Central memory CD8-positive, alpha-beta T cell (primary cell): ENCODE results near the gene SZT2.

ENCODE experiments used
- ATAC-seq: fragments of 150-1000 bp; cut with Tn5 transposase; replicated peaks from 2 replicates; pipeline ENCODE4 v1.10.0; 2022; ENCODE audit warnings: mild to moderate bottlenecking, moderate FRiP score, moderate number of reproducible peaks; ENCODE audit not compliant: poor library complexity, severe bottlenecking; ENCODE audit errors: extremely low read depth
- DNase-seq, 2 donors: peaks; one replicate each; pipeline ENCODE4 v3.0.0; 2021; ENCODE audit warnings: low spot score in 2 of 2
- H3K27ac Mint-ChIP-seq: one replicate; pipeline ENCODE4 v1.8.0; 2022; ENCODE audit warnings: low read depth, mild to moderate bottlenecking, moderate library complexity, mixed read lengths
- H3K27me3 Mint-ChIP-seq: one replicate; pipeline ENCODE4 v1.8.0; 2022; ENCODE audit warnings: mixed read lengths
- H3K36me3 Mint-ChIP-seq: one replicate; pipeline ENCODE4 v1.8.0; 2022; ENCODE audit warnings: mild to moderate bottlenecking, moderate library complexity, mixed read lengths; ENCODE audit not compliant: insufficient read depth
- H3K4me1 Mint-ChIP-seq: one replicate; pipeline ENCODE4 v1.8.0; 2022; ENCODE audit warnings: mixed read lengths
- H3K4me3 Mint-ChIP-seq: one replicate; pipeline ENCODE4 v1.8.0; 2022; ENCODE audit warnings: mild to moderate bottlenecking, moderate library complexity, mixed read lengths
- H3K9me3 Mint-ChIP-seq: one replicate; pipeline ENCODE4 v1.8.0; 2022; ENCODE audit warnings: mixed read lengths

Gene SZT2

GRCh38 chr1:43437031-43437973, 47.6 kb downstream of the SZT2 start:
- Mint-ChIP-seq H3K36me3 (peaks cover 19% of the 10 kb centered on the region), H3K27ac (peak overlapping the region; percentile 11)

GRCh38 chr1:43438006-43438405, 48.3 kb downstream of the SZT2 start:
- H3K4me1 Mint-ChIP-seq: no peaks in the 10 kb centered on the region

More at GRCh38 chr1:43437031-43437973, 47.6 kb downstream of the SZT2 start:
- no peak for ATAC-seq
- DNase-seq: no peak
- no peaks in the 10 kb centered on the region for H3K9me3 Mint-ChIP-seq
- no peak overlapping the region for H3K4me3 Mint-ChIP-seq
- no peaks in the 10 kb centered on the region for H3K4me1 Mint-ChIP-seq
- no peaks in the 10 kb centered on the region for H3K27me3 Mint-ChIP-seq

GRCh38 chr1:43438576-43438952, 48.9 kb downstream of the SZT2 start:
- H3K27ac Mint-ChIP-seq: no peak overlapping the region
- H3K36me3 Mint-ChIP-seq: peaks cover 18% of the 10 kb centered on the region
- H3K4me3 Mint-ChIP-seq: no peak overlapping the region
- H3K9me3 Mint-ChIP-seq: no peaks in the 10 kb centered on the region
- no peak for DNase-seq
- H3K27me3 Mint-ChIP-seq: no peaks in the 10 kb centered on the region
- H3K4me1 Mint-ChIP-seq: no peaks in the 10 kb centered on the region
- ATAC-seq: no peak

More at GRCh38 chr1:43438006-43438405, 48.3 kb downstream of the SZT2 start:
- Mint-ChIP-seq H3K9me3 (no peaks in the 10 kb centered on the region), H3K27ac (peak overlapping the region; percentile 11), H3K4me3 (no peak overlapping the region), H3K36me3 (peaks cover 20% of the 10 kb centered on the region), H3K27me3 (no peaks in the 10 kb centered on the region)
- ATAC-seq (no peak), DNase-seq (no peak)

GRCh38 chr1:43438953-43439581, 49.4 kb downstream of the SZT2 start:
- Mint-ChIP-seq H3K9me3 (no peaks in the 10 kb centered on the region), H3K36me3 (peaks cover 16% of the 10 kb centered on the region), H3K4me3 (no peak overlapping the region), H3K27me3 (no peaks in the 10 kb centered on the region), H3K4me1 (no peaks in the 10 kb centered on the region), H3K27ac (peak overlapping the region; percentile 36)
- ATAC-seq (no peak), DNase-seq (no peak)

- Mint-ChIP-seq H3K27ac (no peak overlapping the region), H3K4me1 (no peaks in the 10 kb centered on the region), H3K9me3 (no peaks in the 10 kb centered on the region), H3K27me3 (no peaks in the 10 kb centered on the region), H3K36me3 (peaks cover 20% of the 10 kb centered on the region), H3K4me3 (no peak overlapping the region)
- no peak for ATAC-seq
- DNase-seq: no peak
Measured at GRCh38 chr1:43439781-43440180, 50.1 kb downstream of the SZT2 start.

- no peak overlapping the region for H3K27ac Mint-ChIP-seq
- H3K4me1 Mint-ChIP-seq: no peaks in the 10 kb centered on the region
- no peak overlapping the region for H3K4me3 Mint-ChIP-seq
- no peaks in the 10 kb centered on the region for H3K27me3 Mint-ChIP-seq
- no peak for ATAC-seq
- H3K36me3 Mint-ChIP-seq: peaks cover 20% of the 10 kb centered on the region
- H3K9me3 Mint-ChIP-seq: no peaks in the 10 kb centered on the region
- no peak for DNase-seq
Measured at GRCh38 chr1:43440358-43440757, 50.7 kb downstream of the SZT2 start.

- Mint-ChIP-seq H3K36me3 (peaks cover 21% of the 10 kb centered on the region), H3K27ac (no peak overlapping the region), H3K9me3 (no peaks in the 10 kb centered on the region), H3K4me3 (no peak overlapping the region), H3K27me3 (no peaks in the 10 kb centered on the region), H3K4me1 (no peaks in the 10 kb centered on the region)
- ATAC-seq (no peak), DNase-seq (no peak)
Measured at GRCh38 chr1:43441166-43441893, 51.6 kb downstream of the SZT2 start.

GRCh38 chr1:43441894-43442637, 52.4 kb downstream of the SZT2 start:
- Mint-ChIP-seq H3K4me3 (no peak overlapping the region), H3K27ac (no peak overlapping the region), H3K36me3 (peaks cover 23% of the 10 kb centered on the region), H3K9me3 (no peaks in the 10 kb centered on the region), H3K4me1 (no peaks in the 10 kb centered on the region), H3K27me3 (no peaks in the 10 kb centered on the region)
- no peak for DNase-seq
- ATAC-seq: no peak

- no peak overlapping the region for H3K27ac Mint-ChIP-seq
- H3K36me3 Mint-ChIP-seq: peaks cover 23% of the 10 kb centered on the region
Measured at GRCh38 chr1:43442756-43443155, 53.1 kb downstream of the SZT2 start.

GRCh38 chr1:43443197-43443946, 53.7 kb downstream of the SZT2 start:
- Mint-ChIP-seq H3K36me3 (peaks cover 23% of the 10 kb centered on the region), H3K9me3 (no peaks in the 10 kb centered on the region), H3K4me3 (no peak overlapping the region), H3K27me3 (no peaks in the 10 kb centered on the region), H3K4me1 (no peaks in the 10 kb centered on the region), H3K27ac (no peak overlapping the region)
- no peak for DNase-seq
- no peak for ATAC-seq

More at GRCh38 chr1:43442756-43443155, 53.1 kb downstream of the SZT2 start:
- no peak for ATAC-seq
- DNase-seq: no peak
- no peaks in the 10 kb centered on the region for H3K27me3 Mint-ChIP-seq
- no peaks in the 10 kb centered on the region for H3K9me3 Mint-ChIP-seq
- no peaks in the 10 kb centered on the region for H3K4me1 Mint-ChIP-seq
- no peak overlapping the region for H3K4me3 Mint-ChIP-seq

GRCh38 chr1:43444151-43444828, 54.6 kb downstream of the SZT2 start:
- Mint-ChIP-seq H3K27me3 (no peaks in the 10 kb centered on the region), H3K9me3 (no peaks in the 10 kb centered on the region), H3K36me3 (peaks cover 22% of the 10 kb centered on the region), H3K4me1 (no peaks in the 10 kb centered on the region), H3K27ac (no peak overlapping the region), H3K4me3 (no peak overlapping the region)
- no peak for DNase-seq
- ATAC-seq: no peak
